Peyer's patch (tissue), 4 donors: Measurements from ENCODE around the gene VGLL4. TPM values are rescaled to one million over a fixed set of nuclear protein-coding genes. Genes with fewer than 3 reads are reported as not detected.
"Not testable (repeated sequence)": the region's sequence is repeated elsewhere in the genome, so short reads cannot be mapped to it uniquely, and the experiment has no call there.

ENCODE experiments used
- DNase-seq, 3 donors: peaks; one replicate each; pipeline ENCODE4 v3.0.0-alpha.2; 2017 to 2019
- H3K27ac ChIP-seq, 4 donors: fragments of 200-600 bp; sonication (generic); one replicate each; pipeline ENCODE4 v1.5.1; 2016 to 2019
- H3K27me3 ChIP-seq, 2 donors: fragments of 200-600 bp; sonication (generic); one replicate each; pipeline ENCODE4 v1.5.1; 2019
- H3K36me3 ChIP-seq, 3 donors: fragments of 200-600 bp; sonication (generic); one replicate each; pipeline ENCODE4 v1.5.1; 2016 to 2019
- H3K4me1 ChIP-seq, 4 donors: fragments of 200-600 bp; sonication (generic); one replicate each; pipeline ENCODE4 v1.5.1; 2016 to 2019
- H3K4me3 ChIP-seq, 4 donors: fragments of 200-600 bp; sonication (generic); 1 replicate in 3 of 4; 2 replicates in 1 of 4; pipeline ENCODE4 v1.5.1; 2016 to 2019; ENCODE audit warnings: mild to moderate bottlenecking in 1 of 4
- H3K9me3 ChIP-seq, 4 donors: fragments of 200-600 bp; sonication (generic); one replicate each; pipeline ENCODE4 v1.5.1; 2016 to 2019; ENCODE audit warnings: mild to moderate bottlenecking in 1 of 4
- POLR2A ChIP-seq, 2 donors: fragments of 450-650 bp; IDR thresholded peaks; one replicate each; pipeline ENCODE4 v1.5.1; 2017; ENCODE audit warnings: antibody characterized with exemption in 2 of 2, mild to moderate bottlenecking in 2 of 2, moderate library complexity in 2 of 2
- total RNA-seq, 4 donors: library from RNA; depleted of rRNA; stranded (reverse); fragments of >200 nt; gene quantifications; one replicate each; pipeline ENCODE4 v1.1.0, GENCODE V29; 2016
- TF ChIP-seq, protein P1 (sequence below), 6 experiments: fragments of 450-650 bp in 4 of 6; fragments of 200-600 bp in 2 of 6; sonication (generic) in 1 of 6; IDR thresholded peaks; one replicate each; pipeline ENCODE4 v1.5.1; 2017 to 2019; ENCODE audit warnings: antibody characterized with exemption in 6 of 6, mild to moderate bottlenecking in 3 of 6, moderate library complexity in 1 of 6

VGLL4 gene
- total RNA-seq, 4 donors from 2014 or later: 41.7 to 66.7 (median 59.4) TPM

DNA sequence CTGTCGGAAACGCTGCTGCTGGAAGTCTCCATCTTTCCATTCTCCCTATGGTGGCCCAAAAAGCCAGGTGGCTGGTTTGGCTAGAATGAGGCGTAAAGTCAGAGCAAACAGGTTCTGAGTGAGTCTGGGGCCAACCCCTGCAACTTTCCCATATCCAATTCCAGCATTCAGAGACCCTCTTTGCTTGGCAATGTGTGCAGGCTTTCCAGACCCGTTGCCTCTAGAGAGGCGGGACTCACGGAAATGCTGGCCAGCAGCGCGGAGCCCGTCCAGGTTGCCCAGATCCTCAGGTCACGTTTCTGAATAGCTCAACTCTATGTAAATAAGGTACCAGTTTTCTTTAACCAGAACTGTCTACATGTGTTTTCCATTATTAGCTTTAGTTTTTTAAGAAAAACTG is 68.0 kb downstream of the VGLL4 start:
- H3K27me3 ChIP-seq: no peaks in the 10 kb centered on the region

DNA sequence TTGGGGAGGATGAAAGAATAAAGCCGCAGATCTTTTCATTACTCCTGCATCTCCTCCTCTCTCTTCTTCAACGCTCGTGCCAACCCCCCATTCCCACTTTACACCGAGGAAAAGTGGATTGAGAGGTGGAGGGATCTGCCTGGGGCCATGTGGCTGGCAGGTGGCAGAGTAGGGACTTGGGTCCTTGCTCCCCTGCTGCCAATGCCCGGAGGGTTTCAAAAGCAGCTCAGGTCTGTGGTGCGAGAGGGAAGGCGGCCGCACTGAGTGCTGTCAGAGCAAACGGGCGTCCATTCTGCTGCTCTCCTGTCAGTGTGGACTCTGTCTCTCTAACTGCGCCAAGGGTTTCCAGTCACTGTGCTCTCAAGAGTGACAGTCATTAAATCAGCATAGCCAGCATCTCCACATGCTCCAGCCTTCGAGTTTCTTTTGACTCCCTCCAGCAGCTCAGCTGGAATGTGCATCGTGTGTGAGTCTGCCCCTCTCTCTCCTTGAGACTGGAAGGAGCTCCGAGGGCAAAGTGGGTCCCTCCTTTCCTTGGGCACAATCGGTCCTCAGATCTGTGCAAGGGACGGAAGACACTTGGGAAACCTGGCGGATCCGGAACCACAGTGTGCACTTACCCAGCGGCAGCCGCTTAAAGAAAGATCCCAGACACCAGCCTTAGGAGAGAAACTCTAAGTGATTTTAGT is 68.6 kb downstream of the VGLL4 start:
- H3K4me1 ChIP-seq: peaks cover 0 to 2% (median 0%) of the 10 kb centered on the region in 4 donors
- H3K9me3 ChIP-seq: no peaks in the 10 kb centered on the region
- H3K4me3 ChIP-seq: no peak overlapping the region
- TF ChIP-seq, protein P1, sequence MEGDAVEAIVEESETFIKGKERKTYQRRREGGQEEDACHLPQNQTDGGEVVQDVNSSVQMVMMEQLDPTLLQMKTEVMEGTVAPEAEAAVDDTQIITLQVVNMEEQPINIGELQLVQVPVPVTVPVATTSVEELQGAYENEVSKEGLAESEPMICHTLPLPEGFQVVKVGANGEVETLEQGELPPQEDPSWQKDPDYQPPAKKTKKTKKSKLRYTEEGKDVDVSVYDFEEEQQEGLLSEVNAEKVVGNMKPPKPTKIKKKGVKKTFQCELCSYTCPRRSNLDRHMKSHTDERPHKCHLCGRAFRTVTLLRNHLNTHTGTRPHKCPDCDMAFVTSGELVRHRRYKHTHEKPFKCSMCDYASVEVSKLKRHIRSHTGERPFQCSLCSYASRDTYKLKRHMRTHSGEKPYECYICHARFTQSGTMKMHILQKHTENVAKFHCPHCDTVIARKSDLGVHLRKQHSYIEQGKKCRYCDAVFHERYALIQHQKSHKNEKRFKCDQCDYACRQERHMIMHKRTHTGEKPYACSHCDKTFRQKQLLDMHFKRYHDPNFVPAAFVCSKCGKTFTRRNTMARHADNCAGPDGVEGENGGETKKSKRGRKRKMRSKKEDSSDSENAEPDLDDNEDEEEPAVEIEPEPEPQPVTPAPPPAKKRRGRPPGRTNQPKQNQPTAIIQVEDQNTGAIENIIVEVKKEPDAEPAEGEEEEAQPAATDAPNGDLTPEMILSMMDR (IDR thresholded peaks at IDR 0.05): no peak
- no peak for TF ChIP-seq POLR2A (IDR thresholded peaks at IDR 0.05)
- DNase-seq: no peak
- no peak overlapping the region for H3K27ac ChIP-seq
- no peaks in the 10 kb centered on the region for H3K27me3 ChIP-seq
- H3K36me3 ChIP-seq: peaks cover 0 to 16% (median 0%) of the 10 kb centered on the region in 3 donors

More for the DNA sequence above, 68.0 kb downstream of the VGLL4 start:
- DNase-seq: no peak
- Histone ChIP-seq H3K36me3 (peaks cover 0 to 16% (median 0%) of the 10 kb centered on the region in 3 donors), H3K4me1 (no peaks in the 10 kb centered on the region), H3K9me3 (no peaks in the 10 kb centered on the region), H3K27ac (no peak overlapping the region), H3K4me3 (no peak overlapping the region)
- TF ChIP-seq, protein P1 (IDR thresholded peaks at IDR 0.05): no peak
- no peak for TF ChIP-seq POLR2A (IDR thresholded peaks at IDR 0.05)

DNA sequence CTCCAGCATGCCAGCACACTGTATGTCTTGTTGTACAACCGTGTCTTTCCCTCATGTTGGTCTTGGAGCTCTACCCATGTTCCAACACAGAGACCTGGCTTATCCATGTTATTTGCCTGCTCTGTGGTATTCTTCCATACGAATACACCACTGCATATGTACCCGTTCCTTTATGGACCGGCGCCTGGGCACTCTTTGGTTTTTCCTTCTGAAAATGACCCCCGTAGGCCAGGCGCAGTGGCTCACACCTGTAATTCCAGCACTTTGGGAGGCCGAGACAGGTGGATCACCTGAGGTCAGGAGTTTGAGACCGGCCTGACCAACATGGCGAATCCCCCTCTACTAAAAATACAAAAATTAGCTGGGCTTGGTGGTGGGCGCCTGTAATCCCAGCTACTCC is 71.1 kb downstream of the VGLL4 start:
- Histone ChIP-seq H3K4me1 (peaks cover 0 to 10% (median 0%) of the 10 kb centered on the region in 4 donors), H3K36me3 (peaks cover 0 to 23% (median 0%) of the 10 kb centered on the region in 3 donors)
- DNase-seq, H3K27ac ChIP-seq, H3K27me3 ChIP-seq, H3K4me3 ChIP-seq, H3K9me3 ChIP-seq: not testable (repeated sequence)

DNA sequence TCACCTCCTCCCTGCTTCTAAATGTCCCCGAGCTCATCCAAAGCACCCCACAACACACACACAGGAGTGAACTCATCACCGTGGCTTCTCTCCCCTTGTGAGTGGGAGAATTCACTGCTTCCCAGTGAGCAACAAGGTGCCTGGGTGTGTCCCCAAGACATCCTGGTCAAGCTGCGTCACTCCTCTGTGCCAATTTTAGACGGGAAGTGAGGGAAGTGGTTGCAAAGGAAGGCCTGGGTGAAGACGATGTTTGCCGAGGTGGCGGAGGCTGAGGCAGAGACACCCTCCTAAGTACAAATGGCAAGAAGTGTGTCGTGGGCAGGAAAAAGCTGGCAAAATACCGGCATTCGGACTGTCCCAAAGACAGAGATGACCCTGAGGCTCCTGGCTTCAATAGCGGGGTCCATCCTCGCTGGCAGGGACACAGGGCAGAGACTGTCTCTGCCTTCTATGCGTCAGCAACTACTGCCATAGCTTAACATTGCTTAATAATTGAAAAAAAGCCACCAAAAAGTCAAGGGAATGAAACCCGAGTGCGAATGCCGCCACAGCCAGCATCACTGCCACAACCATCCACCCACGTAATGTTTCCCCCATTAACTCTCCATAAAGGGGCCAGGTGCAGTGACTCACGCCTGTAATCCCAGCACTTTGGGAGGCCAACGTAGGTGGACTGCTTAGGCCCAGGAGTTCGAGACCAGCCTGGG is 72.8 kb downstream of the VGLL4 start:
- peaks cover 0 to 10% (median 0%) of the 10 kb centered on the region in 4 donors for H3K4me1 ChIP-seq
- TF ChIP-seq POLR2A (IDR thresholded peaks at IDR 0.05): no peak
- H3K27me3 ChIP-seq: no peaks in the 10 kb centered on the region
- H3K4me3 ChIP-seq: no peak overlapping the region
- DNase-seq: no peak
- H3K9me3 ChIP-seq: no peaks in the 10 kb centered on the region
- H3K27ac ChIP-seq: peak overlapping the region in 1 of 4 donors; percentile 38
- peaks cover 0 to 29% (median 0%) of the 10 kb centered on the region in 3 donors for H3K36me3 ChIP-seq

DNA sequence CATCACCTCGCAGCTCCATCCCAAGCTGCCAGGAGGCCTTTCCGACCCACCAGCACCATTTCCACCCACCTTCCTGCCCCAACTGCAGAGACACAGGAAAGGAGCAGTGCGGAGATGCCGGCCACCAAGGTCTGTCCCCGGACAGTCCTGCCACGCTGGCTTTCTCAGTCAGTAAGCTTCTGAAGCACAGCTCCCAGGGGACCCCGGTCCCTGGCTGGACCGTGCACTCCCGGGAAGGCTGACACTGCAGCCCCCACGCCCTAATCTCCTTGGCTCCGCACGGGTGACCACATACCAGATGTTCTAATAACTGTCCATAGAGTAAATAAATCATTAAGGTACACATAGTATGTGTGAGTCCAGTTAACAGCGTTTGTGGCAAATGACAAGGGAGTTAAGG is 73.5 kb downstream of the VGLL4 start:
- no peaks in the 10 kb centered on the region for H3K27me3 ChIP-seq
- H3K36me3 ChIP-seq: peaks cover 0 to 33% (median 0%) of the 10 kb centered on the region in 3 donors
- no peak overlapping the region for H3K27ac ChIP-seq
- H3K4me3 ChIP-seq: no peak overlapping the region
- DNase-seq: no peak
- H3K9me3 ChIP-seq: no peaks in the 10 kb centered on the region
- TF ChIP-seq POLR2A (IDR thresholded peaks at IDR 0.05): no peak
- TF ChIP-seq, protein P1 (IDR thresholded peaks at IDR 0.05): no peak
- peaks cover 0 to 10% (median 0%) of the 10 kb centered on the region in 4 donors for H3K4me1 ChIP-seq

DNA sequence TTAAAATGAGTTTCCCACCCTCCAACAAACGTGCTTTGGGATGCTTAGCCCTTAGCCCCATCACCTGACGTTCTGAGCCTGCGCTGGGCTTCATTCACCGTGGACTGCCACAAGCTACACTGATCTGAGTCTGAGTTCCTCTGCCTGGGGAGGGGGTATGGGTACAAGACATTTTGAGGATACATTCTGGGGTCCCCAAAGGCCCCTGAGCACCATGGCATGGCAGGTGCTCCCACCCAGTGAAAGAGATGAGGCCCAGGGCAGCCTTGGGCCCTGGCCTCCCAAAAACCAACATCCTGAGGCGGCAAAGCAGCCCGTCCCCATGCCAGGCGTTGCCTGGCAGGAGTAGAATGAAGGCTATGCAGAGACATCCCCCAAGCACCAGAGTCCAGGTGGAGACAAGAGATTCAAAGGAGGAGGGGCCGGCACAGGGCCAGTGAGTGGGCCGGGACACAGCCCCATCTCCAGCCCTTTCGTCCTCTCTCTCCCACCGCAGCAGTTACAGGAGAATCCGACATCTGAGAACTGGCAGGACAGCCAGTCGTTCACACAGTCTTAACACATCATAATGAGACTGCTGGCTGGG is 74.5 kb downstream of the VGLL4 start:
- H3K4me3 ChIP-seq: no peak overlapping the region
- no peak for DNase-seq
- no peak for TF ChIP-seq POLR2A (IDR thresholded peaks at IDR 0.05)
- TF ChIP-seq, protein P1 (IDR thresholded peaks at IDR 0.05): no peak
- no peaks in the 10 kb centered on the region for H3K27me3 ChIP-seq
- peaks cover 0 to 10% (median 0%) of the 10 kb centered on the region in 4 donors for H3K4me1 ChIP-seq
- peaks cover 0 to 37% (median 0%) of the 10 kb centered on the region in 3 donors for H3K36me3 ChIP-seq
- no peaks in the 10 kb centered on the region for H3K9me3 ChIP-seq
- H3K27ac ChIP-seq: peak overlapping the region; percentile 55 to 87 (median 72)
